UCSD-AML1 (cell line): ENCODE data around the gene MAGEB3.

Experiments used
- DNase-seq: peaks from one replicate; lab custom pipeline; 2025; ENCODE audit not compliant: unreplicated experiment; lab: John Stamatoyannopoulos, UW

MAGEB3 gene

DNA sequence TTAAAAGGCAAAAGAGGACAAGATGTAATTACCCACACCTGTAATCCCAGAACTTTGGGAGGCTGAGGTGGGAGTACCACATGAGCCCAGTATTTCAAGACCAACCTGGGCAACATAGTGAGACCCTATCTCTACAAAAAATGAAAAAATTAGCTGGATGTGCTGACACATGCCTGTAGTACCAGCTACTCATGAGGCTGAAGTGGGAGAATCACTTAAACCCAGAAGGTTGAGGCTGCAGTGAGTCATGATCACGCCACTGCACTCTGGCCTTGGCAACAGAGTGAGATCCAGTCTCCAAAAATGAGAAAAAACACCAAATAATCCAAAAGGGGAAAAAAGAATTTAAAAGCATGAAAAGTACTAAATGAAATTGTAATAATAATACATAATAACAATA is 47.9 kb downstream of the MAGEB3 start:
- DNase-seq: no peak

DNA sequence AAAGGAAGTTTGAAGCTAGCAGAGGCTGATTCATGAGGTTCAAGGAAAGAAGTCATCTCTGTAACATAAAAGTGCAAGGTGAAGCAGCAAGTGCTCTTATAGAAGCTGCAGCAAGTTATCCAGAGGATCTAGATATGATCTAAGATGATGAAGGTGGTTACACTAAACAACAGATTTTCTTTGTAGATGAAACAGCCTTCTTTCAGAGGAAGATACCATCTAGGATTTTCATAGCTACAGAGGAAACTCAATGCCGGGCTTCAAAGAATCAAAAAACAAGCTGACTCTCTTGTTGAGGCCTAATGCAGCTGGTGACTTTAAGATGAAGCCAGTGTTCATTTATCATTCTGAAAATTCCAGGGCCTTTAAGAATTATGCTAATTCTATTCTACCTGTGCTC is 50.0 kb downstream of the MAGEB3 start:
- DNase-seq: no peak

DNA sequence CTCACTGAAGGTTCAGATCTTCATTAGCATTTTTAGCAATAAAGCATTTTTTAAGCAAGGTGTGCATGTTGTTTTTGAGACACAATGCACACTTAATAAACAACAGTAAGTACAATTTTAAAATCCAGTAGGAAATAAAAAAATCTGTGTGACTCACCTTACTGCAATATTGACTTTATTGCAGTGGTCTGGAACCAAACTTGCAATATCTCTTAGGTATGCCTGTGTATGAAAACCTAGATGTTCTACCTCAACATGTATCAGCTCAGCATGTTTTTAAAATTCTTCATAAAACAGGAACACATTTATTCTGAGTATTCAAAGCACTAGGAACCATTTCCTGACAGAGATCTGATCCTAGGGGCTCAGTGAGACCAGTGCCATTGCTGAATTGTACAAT is 52.1 kb downstream of the MAGEB3 start:
- DNase-seq: no peak

DNA sequence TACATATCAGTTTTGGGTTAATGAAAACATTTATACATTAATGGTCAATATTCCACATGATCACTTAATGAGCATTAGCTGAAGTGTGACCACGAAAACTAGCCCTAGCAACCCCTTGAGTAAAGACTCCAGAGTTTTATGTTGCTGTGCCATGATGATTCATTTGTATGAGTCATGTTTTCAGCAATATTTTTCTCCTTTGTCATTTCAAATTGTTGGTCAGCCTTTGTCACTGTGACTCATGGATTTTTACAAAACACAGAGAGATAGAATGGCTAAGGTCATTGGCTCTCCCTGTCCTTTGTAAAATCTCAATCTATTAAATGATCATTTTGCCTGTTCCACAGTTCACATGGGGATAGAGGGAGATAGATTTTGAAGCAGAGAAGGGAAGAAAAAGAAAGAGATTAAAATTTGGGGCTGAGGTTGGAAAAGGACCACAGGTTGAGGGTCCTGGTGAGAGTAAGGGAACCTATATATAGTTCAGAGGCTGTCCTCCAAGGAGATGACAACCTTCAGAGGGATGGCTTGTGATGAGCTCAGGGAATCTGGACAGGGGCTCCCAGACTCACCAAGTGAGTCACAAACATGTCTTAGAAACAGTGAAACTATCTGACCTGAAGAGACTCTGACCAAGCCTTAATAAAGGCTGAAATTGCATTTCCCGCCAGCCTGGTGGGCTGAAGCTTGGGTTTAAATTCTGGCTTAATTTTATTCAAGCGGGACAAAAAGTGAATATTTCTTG is 53.2 kb downstream of the MAGEB3 start:
- no peak for DNase-seq
